ENCODE measurements around the gene FAM53B.

DNA sequence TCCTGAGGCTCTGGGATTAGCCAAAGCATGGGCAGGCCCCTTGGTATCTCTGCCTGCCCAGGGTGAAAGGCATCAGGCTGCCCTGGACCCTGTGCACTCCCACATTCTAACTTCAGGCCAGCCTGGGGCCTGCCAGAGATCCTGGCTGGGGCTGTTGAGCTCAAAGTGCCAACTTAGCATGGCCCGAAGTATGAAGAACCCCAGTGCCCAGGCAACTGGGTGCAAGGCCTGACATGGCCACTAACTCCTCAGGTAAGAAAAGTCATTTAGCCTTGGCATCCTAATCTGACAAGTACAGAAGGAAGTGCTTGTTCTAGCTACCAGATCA, 43.2 kb downstream of the FAM53B start:
- TF ChIP-seq CTCF (IDR thresholded peaks at IDR 0.05) (no peak), POLR2A (IDR thresholded peaks at IDR 0.05) (no peak)

All from tibial nerve (tissue), 3 donors.